HuH-7 (cell line): ENCODE data around the gene CTRB2.
"Not testable (repeated sequence)": the region's sequence is repeated elsewhere in the genome, so short reads cannot be mapped to it uniquely, and the experiment has no call there.

Experiments used
- DNase-seq: peaks from one replicate; pipeline ENCODE4 v3.0.0; 2011; ENCODE audit warnings: low spot score

CTRB2 gene

DNA sequence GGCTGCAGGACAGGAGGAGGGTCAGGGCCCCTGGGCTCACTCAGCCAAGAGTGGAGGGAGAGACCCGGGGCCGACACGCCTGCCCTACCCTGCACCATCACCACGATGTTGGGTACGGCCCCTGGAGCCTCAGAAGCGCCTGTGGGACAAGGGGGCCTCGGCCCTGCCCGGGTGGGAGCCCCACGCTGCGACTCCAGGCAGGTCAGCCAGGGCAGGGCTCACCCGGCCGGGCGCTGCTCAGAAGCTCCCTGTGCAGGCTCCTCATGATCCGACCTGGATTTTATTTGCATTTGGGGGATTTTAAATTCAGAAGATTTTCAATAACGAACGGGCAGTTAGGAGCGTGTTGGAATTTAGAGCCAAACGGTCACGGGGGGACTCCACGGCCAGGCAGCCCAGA is 2.1 kb downstream of the CTRB2 start:
- not testable (repeated sequence) for DNase-seq

DNA sequence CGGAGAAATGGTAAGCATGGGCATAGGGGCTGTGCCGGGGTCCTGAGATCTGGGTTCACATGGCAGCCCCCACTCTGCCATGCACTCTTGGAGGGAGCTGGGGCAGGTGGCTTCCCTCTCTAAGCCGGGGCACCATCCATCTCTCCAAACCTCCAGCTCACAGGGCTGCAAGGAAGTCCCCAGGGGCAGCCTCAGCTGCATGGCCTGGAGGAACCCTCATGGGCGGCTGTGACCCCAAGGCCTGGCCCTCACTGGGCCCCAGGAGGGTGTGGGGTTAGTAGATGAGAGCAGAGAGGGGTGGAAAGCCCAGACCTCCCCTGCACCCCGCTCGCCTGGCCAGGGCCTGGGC is 2.6 kb downstream of the CTRB2 start:
- DNase-seq = no peak

DNA sequence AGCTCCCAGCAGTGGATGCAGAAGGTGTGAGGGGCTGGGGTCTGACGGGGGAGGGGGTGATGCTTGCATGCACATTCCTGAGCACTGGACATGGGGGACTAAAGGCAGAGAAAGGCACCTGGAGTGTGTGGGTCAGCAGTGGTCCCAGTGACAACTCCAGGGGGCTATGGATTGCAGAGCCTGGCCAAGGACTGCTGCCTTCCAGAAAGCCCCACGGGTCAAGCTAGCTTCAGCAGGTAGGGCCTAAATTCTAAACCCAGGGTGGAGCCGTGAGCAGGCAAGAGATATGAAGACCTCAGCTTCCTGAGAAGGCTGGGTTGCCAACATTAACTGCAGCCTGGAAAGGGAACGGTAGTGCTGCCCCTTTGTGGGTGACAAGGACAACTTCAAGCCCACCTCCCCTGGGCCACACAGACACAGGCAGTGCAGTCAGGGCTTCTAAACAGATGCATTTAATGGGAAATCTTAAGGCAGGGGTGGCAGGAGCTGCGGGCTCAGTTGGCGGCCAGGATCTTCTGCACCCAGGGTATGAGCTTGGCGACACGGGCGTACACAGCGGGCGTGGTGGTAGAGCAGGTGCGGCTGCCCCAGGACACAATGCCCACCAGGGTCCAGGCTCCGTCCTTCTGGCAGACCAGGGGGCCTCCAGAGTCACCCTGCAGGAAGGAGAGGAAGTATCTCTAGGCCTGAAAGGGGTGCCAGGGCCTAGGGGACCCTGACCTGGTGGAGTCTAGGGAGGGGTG is 3.1 kb downstream of the CTRB2 start:
- DNase-seq = no peak

DNA sequence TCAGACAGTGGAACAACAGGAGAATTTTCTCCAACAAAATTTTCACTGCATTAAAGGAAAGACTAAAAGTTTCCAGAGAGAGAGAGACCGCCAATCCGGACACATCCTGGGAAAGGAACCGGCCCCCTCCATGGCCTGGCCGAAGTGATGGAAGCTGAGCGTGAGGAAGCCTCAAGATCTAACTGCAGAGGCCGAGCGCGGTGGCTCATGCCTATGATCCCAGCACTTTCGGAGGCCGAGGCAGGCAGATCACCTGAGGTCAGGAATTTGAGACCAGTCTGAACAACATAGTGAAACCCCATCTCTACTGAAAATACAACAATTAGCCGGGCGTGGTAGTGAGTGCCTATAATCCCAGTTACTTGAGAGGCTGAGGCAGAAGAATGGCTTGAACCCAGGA is 3.9 kb downstream of the CTRB2 start:
- no peak for DNase-seq

DNA sequence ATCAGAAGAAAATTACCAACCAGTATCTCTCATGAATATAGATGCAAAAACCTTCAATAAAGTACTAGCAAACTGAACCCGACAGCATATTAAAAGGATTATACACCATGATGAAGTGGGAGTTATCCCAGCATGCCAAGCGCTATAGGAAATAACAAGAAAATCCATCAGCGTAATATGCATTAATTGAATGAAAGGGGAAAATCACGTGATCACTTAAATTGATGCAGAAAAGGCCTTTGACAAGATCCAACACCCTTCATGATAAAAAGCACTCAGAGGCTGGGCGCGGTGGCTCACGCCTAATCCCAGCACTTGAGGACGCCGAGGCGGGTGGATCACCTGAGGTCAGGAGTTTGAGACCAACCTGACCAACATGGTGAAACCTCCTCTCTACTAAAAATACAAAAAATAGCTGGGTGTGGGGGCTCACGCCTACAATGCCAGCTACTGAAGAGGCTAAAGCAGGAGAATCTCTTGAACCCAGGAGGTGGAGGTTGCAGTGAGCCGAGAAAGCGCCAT is 4.8 kb downstream of the CTRB2 start:
- DNase-seq = no peak

DNA sequence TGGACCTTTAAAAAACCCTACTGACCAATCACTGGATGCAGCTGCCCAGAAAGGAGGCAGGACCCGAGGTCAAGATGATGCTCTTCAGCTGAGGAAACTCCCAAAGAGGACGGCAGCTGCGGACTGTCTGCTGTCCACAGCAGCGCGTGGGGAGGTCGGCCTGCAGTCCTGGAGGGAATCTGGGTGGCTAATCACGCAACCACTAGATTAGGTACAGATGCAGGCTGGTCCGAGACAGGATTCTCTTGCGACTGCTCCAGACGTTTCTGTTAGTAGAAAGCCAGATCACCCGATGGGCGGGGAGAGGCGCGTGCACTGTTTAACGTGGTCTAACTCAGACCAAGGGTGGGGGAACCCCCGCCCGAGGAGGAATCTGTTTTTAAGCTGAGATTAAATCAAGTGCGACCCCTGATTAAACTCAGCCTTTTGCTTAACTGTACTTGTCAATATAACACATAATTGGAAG is 8.8 kb downstream of the CTRB2 start:
- no peak for DNase-seq

DNA sequence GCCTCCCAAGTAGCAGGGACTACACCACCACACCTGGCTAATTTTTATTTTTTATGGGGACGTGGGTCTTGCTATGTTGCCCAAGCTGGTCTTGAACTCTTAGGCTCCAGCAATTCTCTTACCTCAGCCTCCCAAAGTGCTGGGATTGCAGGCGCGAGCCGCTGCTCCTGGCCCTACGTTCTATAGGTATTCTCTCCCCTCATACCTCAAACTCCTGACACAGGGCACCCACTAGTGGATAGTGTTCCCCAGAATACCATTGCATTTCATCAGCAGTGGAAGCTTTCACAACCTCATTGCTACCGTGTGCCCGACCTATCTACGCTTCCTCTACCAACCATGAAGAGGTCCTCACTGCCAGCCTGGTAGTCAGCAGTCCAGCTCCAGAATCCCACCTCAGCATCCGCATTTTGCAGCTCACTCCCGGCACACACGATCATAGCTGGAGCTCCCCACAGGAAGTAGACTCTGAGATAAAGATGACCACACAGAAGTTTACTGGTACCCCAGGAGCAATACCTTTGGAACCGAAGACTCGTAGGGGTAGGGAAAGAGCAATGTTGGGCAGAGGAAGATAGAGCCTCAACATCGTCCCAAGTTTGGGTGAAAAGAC is 9.3 kb downstream of the CTRB2 start:
- no peak for DNase-seq

DNA sequence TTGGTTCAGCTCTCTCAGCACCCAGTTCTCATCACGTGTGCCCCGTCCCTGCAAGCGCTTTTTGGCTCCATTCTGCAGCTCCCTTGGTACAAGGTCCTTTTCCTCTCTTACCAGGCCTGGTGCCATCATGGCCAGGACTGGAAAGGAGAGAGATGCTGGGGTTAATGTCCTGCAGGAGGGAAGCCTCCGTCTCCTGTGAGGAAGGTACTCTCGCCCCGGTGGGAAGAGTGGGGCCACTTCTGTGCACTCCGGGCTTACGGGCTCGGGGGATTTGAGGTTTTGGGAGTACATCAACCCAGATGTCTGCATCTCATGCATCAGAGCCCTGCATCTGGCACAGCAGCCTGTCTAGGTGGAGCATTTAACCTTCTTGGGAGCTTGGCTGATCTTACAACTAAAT is 10.1 kb downstream of the CTRB2 start:
- no peak for DNase-seq

DNA sequence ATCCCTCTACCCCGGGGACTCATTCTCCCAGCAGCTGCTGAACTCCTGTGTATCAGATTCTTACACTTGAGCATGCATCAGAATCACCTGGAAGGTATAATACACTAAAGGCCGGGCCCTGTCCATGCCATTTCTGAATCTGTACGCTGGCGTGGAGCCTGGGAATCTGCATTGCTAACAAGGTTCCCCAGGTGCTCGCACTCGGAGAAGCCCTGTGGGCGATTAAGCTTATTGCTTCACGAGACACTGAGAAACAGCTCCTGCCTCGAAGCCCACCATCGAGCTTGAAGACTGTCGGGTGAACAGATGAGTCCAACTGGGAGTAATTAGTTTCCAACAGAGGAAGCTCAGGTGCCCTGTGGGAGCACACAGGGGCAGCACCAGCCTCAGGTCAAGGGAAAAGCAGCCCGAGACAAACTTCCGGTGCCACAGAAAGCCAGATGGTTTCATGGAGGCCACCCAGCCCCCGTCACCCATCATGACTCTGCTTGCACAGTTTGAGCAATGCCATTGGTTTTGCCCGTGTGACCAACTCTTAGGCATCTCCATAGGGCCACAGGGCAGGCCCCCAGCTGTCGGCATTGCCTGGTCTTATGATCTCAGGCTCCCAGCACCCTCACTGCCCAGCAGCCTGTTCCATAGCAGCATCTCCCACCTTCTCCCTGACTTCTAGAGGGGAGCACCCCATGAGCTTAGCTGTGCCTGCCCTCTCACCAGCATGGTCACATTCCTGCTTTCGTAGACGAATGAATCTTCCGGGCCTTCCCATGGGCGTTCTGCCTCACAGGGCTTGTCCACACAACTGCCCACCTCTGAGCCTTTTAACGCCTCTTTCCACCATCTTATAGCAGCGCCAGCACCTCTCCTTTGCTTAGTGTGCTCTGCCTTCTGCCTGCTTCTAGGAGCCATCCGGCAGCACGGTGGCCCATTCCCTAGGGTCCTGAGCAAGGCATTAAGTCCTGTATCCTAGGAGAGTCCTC is 10.9 kb downstream of the CTRB2 start:
- no peak for DNase-seq

GRCh38 chr16:75193730-75194444 is 13.1 kb downstream of the CTRB2 start:
- no peak for DNase-seq

DNA sequence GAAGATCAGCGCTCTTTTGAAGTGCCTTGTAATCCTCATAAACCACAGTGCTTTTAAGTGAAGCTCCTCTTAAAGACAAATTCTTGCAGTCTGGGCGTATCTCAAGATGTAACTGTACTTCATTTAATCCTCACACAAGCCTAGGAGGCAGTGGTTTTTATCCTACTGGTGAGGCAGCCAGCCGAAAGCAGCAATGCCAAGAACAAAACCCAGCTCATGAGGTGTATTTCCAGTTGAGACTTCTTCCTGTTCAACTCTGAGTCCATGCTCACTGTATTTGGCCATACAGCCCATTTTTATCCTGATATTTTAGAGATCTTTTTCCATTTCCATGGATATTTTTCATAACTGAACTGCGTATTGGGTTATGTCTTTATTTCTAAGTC is 13.7 kb downstream of the CTRB2 start:
- DNase-seq = no peak

GRCh38 chr16:75192606-75193264 is 14.2 kb downstream of the CTRB2 start:
- DNase-seq = no peak

GRCh38 chr16:75189638-75190245 is 17.2 kb downstream of the CTRB2 start:
- no peak for DNase-seq

DNA sequence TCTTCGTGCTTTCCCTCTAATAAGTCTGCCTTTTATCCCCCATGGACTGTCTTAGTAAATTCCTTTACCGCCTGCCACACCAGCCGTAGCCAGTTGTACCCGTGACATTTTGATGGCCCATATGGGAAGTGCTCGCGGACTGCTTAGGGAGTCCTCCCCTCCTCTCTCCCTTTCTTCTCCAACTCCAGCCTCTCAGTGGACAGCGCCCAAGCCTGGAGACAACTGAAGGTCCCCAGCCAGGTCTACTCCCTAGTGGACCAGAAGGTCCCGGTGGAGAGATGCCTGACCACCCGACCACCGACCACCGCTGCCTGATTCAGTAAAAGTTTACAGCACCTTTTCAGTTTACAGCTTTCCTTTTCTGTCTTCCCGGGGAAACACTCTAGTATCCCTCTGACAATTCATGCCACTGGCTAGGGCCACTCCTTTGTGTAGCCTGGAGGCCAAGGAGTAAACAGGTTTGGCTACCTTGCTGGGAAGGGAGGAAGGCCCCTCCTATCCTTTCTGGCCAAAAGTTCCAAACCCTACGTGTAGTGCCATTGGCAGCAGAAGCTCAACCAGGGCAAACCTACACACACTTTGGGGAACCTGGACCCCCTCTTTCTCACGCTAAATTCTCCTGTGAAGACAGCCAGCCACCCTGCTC is 18.0 kb downstream of the CTRB2 start:
- no peak for DNase-seq

DNA sequence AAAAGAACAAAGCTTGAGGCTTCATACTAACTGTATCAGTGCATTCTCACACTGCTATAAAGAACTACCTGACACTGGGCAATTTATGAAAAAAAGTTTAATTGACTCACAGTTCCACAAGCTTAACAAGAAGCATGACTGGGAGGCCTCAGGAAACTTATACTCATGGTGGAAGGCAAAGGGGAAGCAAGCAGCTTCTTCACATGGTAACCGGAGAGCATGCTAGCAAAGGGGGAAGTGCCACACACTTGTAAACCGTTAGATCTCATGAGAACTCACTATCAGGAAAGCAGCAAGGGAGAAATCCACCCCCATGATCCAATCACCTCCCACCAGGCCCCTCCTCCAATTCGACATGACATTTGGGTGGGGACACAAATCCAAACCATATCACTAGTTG is 25.3 kb downstream of the CTRB2 start:
- no peak for DNase-seq

DNA sequence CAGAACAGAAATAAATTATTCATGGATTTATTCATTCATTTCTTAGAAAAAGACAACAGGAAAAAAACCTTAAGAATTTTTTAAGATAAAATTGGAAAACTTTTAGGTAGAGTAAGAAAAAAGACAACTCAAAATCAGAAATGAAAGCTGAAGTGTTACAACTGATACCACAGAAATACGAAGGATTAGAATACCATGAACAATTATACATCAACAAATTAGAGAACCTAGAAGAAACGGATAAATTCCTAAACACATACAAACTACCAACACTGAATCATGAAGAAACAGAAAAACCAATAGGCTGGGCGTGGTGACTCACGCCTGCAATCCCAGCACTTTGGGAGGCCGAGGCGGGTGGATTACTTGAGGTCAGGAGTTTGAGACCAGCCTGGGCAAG is 27.8 kb downstream of the CTRB2 start:
- DNase-seq = no peak

- DNase-seq = no peak
Observed at GRCh38 chr16:75176926-75177325, 30.0 kb downstream of the CTRB2 start.

GRCh38 chr16:75175074-75175473 is 31.9 kb downstream of the CTRB2 start:
- DNase-seq = no peak

GRCh38 chr16:75172578-75172977 is 34.4 kb downstream of the CTRB2 start:
- DNase-seq = no peak

GRCh38 chr16:75169899-75170405 is 37.0 kb downstream of the CTRB2 start:
- DNase-seq = no peak
